Activated T-cell treated with anti-CD3 and anti-CD28 coated beads for 48 hours (primary cell): ENCODE measurements around the gene PDE8B.

Experiments
- DNase-seq: peaks from one replicate; pipeline ENCODE4 v3.0.0-alpha.2; 2020; ENCODE audit warnings: low read depth

PDE8B gene

DNA sequence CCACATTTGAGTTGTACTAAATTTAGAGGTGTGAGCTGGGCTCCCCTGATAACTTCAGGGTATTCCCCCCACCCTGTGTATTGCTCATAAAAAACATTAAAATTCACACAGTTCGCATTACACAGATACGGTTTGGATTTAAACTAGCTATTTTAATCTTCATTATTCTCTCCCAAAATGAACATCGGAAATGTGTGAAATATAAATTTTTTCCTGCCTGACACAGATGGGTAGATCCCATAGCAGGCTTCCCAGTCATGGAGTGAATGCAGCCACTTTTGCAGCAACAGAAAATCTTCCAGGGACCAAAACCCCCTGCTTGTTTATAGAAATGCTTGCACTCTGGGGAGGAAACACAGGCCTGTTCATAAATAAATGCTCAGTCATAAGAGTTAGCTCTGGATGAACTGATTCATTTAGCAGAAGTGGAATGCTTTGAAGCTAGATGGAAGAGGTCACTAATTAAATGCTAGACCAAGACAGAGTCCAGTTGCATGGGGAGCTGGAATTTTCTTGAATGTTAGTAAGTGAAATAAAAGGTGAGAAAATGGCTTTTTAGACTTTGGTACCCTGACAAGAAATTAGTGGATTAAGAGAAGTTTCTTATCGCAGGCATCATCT lies 115.6 kb downstream of the PDE8B start:
- no peak for DNase-seq

DNA sequence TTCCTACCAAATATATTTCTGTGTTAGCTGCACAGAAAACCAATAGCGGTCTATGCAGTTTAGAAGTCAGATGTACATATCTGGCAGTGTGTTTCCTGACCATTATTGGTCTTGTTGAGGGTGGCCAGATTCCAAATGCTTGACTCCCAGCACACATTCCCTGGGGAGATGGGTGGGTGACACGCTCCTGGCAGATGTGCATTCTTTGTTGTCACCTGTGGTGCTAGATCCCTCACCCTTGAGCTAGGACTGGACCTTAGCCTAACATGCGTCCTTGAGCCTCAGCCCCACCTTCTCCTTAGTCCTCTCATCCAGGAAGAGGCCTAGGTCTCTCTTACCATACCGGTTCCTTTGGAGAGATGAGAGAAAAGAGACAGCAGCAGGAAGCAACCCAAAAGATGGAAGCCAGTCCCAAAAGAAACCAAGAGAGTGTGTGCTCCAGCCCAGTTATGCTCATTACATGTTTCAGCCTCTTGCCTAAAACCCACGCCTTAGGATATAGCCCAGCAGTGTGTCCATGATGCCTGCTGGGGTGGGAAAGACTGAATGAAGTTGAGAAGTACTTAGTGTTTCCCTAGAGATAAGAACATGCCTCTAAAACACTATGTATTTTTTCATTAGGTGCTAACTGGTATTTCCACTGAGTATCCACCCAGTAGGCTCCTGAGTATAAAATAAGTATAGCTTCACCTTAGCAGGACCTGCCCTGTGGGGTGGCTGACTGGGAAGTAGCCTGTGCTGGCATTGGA lies 116.7 kb downstream of the PDE8B start:
- no peak for DNase-seq

DNA sequence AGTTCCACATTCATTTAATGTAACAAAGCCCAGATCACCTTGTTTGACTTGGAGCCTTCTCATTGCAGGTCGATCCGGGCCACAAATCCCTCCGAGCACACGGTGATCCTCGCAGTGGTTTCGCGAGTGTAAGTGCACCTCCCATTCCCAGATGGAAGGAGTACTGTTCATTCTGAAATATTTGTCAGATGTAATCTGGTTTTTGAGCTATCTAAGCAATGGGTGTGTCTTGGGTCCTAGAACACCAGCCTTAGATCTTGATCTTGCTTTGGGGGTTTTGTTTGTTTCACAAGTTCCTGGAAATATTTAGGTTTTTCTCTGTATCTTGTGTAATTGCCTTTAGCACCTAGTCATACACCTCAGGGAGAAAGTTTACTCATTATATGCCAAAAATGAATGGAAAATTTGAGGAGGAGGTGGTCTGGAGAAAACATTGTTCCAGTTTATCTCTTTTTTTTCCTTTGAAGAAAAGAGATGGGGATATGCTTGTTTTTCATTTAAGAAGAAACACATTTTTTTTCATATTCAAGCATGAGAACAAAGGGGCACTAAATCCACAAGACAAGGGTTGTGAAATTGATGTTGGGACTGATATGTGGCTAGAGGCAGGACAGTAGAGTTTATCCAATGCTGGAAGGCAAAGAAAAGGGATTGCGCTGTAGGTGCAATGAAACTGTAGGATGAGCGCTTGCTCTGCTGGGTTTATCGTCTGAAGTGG lies 118.6 kb downstream of the PDE8B start:
- DNase-seq: no peak

DNA sequence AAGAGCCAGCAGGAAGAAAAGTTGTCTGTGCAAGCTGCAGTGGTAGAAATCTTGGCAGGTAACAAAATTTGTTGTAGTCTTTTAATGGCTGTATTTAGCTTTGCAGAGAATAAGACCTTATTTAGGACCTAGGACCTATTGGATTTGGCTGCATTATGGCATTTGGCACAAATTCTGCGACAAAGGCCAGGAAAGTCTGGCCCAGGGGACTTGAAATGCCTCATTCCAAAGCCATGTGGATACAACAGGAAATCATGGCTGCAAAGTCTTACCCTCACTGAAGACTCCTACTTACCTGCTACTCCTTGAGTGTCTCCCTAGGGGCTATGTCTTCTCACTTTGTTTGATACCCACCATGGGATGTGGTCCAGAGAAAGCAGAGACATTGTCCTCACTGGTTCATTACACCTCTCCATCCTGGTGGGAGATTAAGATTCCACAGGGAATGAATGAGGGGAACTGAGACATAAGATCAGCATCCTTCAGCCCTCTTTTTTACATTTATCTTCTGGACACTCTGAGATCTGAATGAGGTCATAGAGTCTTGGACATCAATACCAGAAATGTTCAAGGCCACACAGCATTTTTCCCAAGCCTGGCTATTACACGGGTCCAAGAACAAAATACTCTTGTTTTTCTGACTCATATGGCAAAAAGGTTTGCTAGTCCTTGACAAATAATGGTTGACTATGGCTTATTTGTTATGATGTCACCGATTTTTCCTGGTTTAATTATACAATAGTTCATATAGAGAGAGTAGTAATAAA lies 119.4 kb downstream of the PDE8B start:
- no peak for DNase-seq

DNA sequence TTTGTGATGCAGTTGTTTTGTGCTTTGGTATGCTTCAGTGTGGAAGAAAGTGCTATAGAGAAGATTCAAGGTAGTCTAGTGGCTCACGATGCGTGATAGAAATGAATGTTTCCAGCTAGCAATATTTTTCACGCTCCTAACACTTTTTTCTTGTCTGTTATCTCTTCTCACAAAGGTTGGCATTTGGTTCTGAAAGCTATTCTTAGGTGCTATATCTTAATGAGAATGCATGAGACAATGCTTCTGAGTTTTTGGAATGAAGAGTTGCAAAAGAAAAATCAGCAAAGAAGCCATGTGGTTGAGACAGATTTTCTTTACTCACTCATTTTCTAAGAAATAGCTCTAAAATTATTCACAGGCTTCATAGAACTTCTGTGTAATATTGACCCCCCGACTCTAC lies 122.6 kb downstream of the PDE8B start:
- no peak for DNase-seq

DNA sequence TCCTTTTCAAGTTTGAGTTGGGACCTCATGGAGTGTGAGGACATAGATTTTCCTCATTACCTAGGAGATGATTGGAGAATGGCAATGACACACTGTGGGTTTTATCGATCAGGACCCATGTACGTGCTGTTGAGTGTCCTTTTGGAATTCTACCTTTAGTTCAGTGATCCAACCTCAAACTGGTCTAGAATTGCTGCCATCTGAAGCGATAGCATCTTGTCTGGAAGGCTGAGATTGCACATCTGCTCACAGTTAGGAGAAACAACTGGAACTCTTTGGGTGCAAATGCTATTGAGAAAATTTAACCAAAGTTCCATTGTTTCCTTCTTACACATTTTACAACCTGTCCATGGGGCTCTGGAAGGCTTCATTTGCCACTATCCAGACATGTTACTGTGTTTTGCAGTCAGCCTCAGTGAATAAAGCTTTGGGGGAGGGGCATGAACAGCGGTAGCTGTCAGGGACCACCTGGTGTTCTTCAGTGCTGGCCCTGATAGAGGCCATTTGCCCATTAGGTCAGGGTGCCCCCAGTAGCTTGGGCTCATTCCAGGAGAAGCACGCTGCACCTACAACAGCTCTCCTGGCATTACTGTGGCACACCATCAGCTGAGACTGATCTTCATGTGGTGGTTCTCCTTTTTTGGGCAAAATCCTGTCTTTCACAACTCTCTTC lies 123.1 kb downstream of the PDE8B start:
- DNase-seq: no peak

DNA sequence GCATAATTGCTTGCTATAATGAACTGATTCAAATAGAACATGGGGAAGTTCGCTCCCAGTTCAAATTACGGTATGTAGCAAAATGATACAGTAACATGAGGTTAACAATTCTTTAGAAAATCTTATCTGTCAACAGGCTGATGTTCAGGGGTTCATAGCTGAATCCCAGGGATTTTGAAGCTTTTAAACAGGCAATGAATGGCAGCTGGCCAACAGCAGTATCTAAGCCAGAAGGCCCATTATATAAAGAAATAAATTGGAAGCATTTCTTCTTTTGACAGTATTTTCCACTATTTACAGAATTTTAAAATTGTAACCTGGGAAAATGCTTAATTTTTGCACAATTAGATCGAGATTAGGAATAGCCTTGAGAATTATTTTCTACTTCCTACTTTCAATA lies 126.8 kb downstream of the PDE8B start:
- no peak for DNase-seq

DNA sequence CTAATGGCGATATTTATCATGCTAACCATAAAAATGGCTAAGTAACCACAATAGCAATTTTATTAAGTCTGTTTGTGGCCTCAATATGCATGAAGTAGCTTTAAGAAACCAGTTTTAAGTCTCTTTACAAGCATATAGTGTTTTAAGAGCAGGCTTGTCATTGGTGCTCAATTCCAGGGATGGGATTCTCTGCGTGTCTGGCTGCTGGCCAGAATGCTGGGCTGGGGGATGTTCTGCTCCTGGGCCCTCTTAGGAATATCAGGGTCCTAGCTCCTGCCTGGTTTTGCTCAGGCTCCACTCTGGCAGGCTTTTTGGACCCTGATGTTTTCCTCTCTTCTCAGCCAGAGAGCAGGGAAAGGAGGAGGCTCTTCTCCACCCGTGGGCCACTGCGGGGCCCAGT lies 127.2 kb downstream of the PDE8B start:
- DNase-seq: no peak

DNA sequence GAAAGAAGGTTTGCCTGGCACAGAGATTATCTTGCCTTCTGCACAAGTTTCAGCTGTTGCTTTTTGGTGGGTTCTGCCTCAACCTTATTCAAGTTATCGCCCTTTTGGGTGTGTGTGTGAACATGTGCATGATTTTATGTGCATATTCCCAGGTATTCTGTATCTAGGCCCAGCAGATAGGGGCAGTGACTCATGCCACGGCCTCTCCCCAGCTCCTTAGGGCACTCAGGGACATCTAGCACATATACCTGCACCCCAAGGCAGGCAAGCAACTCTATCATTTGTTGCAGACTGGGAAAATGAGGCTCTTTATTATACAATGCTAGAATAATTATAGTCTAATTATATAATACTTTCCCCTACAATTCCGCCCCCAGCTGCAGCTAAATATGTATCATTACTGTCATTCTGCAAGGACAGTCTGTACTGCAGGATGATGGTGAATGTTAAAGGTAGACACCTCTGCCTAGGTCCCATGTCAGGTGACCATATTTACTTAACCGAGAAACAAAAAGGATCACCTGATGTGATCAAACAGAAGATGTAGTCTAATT lies 128.9 kb downstream of the PDE8B start:
- DNase-seq: no peak

DNA sequence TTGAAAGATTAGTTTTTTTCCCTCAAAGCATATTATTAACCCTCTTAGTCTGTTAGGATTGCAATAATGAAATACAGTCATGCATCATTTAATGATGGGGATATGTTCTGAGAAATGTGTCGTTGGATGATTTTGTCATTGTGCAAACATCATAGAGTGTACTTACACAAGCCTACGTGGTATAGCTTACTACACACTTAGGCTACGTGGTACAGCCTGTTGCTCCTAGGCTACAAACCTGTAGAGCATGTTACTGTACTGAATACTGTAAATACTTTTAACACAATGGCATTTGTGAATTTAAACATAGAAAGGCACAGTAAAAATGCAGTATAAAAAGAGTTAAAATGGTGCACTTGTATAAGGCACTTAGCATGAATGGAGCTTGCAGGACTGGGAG lies 132.7 kb downstream of the PDE8B start:
- DNase-seq: no peak

DNA sequence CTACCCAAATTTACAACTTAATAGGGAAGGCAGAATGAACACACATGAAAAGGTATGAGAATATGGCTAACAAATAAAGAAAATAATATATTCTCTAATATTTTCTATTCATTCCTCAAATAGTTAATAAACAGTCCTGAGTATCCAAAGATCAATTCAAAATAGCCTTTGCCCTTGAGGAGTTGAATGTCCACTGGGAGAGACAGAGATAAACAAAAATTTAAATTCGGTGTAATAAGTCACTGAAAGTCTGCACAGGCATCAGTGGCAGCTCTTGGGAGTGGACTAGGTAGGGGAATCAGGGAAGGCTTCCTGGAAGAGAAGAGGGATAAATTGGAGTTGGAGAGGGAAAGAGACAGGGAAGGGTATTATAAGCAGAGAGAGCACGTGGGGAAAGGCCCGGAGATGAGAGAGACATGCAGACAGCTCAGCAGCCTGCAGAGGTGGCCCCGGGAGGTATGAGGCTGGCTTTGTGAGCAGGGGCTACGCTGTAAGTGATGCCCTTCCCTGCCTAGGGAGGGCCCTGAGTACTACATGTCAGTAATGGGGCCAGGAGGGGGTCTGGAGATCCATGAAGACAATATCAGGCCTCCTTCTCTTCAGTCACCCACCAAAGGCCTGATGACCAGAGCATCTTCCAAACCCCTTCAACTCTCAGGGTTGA lies 137.1 kb downstream of the PDE8B start:
- no peak for DNase-seq

DNA sequence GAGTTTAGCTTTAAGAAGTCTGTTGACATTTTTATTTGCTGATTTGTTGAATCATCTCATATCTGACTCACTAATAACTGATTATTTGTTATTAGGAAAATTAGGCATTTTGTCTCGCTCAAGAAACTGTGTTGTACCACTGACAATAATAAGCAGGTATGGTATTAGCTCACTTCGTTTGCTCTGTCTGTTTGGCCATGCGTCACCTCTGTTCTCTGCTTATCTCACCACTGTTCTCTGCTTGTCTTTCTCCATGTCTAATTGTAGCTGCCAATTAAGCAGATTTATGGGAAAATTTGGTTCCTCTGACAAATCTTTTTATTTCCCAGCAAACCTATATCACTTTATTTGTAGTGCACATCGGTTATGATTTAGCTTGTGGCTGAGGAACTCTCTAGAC lies 142.8 kb downstream of the PDE8B start:
- DNase-seq: no peak

DNA sequence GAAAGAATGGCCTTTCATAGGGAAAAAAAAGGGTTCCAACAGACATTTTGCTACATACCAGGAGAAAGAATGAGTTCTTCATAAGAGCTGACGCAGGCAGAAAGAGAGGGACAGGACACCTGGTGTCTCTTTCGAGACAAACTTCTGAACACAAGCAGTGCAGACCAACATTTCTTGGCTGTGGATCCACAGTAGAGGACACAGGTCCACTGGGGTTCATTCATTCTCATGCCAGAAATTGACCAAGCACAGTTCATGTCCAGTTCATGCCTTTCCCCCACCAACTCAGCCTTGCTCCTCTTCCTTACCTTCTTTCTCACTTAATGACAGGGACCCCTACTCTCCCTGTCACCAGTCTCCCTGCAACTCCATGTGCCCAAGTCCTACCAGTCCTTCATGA lies 144.0 kb downstream of the PDE8B start:
- DNase-seq: no peak

DNA sequence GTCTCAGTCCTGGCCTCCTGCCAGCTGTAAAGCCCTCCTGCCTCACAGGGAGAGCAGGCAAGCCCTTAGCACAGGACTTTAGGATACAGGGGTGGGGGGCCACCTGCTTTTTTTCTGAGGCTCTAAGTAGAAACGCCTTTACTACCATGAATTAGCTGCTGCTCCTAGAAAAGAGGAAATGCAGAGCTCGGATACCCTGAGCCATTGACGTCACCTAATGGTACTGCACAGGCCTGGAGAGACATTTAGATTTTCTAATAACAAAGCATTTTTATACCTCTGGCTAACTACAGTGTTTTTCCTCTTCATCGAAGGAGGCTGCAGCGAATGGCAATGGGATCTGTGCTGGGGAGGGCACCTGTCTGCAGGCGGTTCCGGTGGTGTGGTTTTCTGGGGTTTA lies 144.6 kb downstream of the PDE8B start:
- no peak for DNase-seq

DNA sequence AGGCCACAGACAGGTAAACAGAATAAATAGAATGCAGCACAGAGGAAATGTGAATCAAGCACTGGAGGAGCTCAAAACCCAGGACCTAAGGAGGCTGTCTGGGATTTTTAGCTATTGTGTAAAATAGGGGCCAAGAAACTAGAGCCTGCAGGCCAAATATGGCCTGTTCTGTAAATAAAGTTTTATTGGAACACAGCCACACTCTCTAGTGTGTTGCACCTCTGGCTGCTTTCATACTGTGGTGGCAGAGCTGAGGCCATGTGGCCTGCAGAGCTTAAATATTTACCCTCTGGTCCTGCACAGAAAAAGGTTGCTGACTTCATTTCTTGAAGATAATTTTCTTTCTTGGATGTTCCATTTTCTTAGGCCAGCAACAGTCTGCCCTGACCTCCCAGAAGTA lies 145.3 kb downstream of the PDE8B start:
- no peak for DNase-seq

DNA sequence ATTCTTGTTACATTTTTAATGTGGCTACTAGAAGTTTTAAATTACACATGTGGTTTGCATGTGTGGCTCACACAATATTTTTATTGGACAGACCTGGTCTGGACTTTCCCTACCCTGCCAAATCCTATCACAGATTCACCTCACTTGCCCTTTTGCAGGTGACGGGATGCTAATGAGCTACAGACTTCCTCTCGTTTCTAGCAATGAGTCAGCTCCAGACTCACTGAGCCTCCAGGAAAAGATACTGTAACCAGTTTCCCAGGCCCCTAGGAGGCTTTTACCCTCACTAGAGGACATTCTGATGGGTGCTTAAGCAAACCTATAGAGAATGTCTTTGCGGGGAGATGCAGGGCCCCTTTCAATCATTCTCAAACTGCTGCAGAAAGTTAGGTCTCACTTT lies 146.3 kb downstream of the PDE8B start:
- peak; percentile 27 for DNase-seq

DNA sequence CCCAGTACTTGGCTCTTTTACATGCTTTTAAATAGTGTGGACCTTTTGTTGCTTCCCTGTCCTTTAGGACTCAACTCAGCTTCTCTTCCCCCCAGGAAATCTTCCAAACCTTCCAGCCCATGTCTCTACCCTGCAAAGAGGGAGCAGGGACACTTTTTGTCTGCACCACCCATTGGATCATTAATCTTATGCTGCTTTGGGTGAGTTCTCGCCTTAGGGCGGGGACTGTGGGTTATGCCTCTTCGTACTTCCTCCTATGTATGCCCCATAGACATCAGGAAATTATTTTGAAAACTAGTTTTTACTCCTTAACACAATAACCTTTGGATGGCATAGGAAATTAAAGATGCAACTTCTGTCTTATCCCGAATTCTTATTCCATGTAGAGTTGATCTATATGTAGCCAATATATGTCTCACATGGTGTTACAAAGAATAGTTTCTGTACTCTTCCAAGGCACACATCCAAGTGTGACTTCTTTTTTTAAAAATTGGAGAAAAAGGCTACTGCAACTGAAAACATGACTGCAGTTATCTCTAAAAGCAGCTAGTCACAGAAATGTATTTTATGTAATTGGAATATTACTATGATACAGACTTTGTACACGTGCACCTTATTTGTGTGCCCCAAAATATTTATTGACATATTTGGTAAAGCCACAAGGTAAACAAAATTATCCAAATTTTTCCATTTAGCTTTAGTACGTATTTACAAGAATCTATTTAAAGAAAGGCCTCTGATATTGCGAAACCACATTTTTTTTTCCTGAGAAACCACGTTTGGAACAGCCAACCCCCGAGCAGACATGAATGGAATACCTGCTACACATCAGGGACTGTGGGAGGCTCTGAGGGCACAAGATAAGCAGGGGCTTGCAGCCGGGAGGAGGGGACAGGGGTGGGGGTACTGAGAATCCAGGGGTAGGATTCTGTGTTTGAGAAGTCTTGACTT lies 148.1 kb downstream of the PDE8B start:
- DNase-seq: no peak

DNA sequence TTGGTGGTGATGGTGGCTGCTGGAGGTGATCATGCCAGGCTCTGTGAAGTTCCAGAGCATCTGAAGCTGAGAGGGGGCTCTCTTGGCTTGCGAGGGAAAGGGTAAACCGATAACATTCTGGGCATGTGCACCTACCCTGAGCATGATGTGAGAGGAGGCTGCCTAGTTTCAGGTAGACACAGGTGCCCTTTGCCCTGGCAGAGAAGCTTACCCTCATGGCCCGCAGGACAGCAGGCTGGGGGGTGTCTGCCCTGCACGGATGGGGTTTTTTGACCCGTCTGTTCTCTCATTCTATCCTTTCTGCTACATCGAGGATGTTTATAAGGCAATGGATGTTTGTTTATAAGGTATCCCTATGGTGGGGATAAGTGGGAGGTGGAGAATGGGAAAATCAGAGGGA lies 148.8 kb downstream of the PDE8B start:
- no peak for DNase-seq

DNA sequence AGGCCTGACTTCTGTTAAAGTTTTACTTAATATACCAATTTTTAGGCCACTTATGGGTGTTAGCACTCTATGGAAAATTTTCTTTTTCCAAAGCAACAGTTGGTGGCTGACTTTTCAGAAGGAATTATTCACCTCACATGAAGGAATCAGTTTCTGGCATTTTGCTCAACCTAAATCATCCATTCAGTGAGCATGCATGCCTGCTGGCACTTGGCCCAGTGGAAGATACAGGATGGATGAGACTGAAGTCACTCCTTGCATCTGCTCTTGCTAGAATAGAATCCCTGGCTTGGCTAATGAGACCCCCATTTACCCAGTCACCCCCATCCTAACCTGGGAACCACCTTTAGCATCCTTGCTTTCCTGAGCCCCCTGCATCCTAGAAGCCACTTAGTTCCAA lies 149.9 kb downstream of the PDE8B start:
- no peak for DNase-seq

DNA sequence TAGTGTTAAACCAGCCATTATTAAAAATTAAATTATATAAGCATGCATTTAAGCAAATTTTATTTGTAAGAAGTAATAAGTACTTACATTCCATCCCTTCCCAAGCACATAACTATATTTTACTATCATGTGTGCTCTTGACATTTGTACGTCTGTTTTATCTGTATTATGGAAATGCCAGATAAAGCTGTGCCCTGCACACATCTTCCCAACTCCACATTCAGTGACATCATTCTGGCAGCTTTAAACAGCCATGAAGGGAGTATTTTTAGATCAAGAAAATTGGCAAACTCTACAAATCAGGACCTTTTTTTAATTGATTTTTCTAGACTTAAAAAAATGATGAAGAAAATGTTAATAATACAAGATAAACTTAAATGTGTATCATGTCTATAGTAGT lies 150.5 kb downstream of the PDE8B start:
- no peak for DNase-seq
